B cell (primary cell): ENCODE results near the gene RAB42. TPM values are rescaled to one million over a fixed set of nuclear protein-coding genes. Genes with fewer than 3 reads are reported as not detected.

Experiments
- ATAC-seq: fragments of 200-7000 bp; cut with Tn5 transposase; one replicate; pipeline ENCODE4 v1.10.0; 2021; ENCODE audit warnings: low read depth, mild to moderate bottlenecking, moderate number of reproducible peaks, moderate library complexity
- CTCF ChIA-PET: fragments of 350-600 bp; sonication (Branson Sonifier 250); formaldehyde crosslinking; loops from one replicate; lab custom pipeline; 2021; ENCODE audit warnings: antibody characterized with exemption, inconsistent platforms; lab: Charles Lee
- POLR2A ChIA-PET: fragments of 350-600 bp; sonication (Branson Sonifier 250); formaldehyde crosslinking; loops from one replicate; lab custom pipeline; 2021; ENCODE audit warnings: antibody characterized with exemption; lab: Charles Lee
- DNase-seq: peaks from one replicate; pipeline ENCODE4 v3.0.0; 2013
- H2AFZ ChIP-seq: 2 replicates; pipeline ENCODE4 v1.6.1; 2012; ENCODE audit warnings: mild to moderate bottlenecking, low read depth, low read length; ENCODE audit not compliant: insufficient read depth, poor library complexity, severe bottlenecking
- H3K27ac ChIP-seq, 2 donors: 1 replicate in 1 of 2; 2 replicates in 1 of 2; pipeline ENCODE4 v1.5.1; 2012 to 2013; ENCODE audit warnings: low read length in 2 of 2, mild to moderate bottlenecking in 2 of 2, moderate library complexity in 1 of 2
- H3K27me3 ChIP-seq, 4 experiments: fragments of 200-600 bp in 1 of 4; sonication (generic) in 1 of 4; replicated peaks in 1 of 4; 1 replicate in 2 of 4; 2 replicates in 2 of 4; pipeline versions ENCODE4 v1.6.1 to v1.7.0; 2013 to 2016; ENCODE audit warnings: low read length in 3 of 4, mild to moderate bottlenecking in 2 of 4, mixed read lengths in 1 of 4, moderate library complexity in 1 of 4; ENCODE audit not compliant: insufficient read depth in 4 of 4, control insufficient read depth in 3 of 4; ENCODE audit errors: control extremely low read depth in 1 of 4
- H3K36me3 ChIP-seq, 2 experiments: replicated peaks in 1 of 2; 1 replicate in 1 of 2; 2 replicates in 1 of 2; pipeline versions ENCODE4 v1.6.1 to v1.7.1; 2013; ENCODE audit warnings: low read length in 1 of 2; ENCODE audit not compliant: insufficient read depth in 2 of 2, control insufficient read depth in 1 of 2; ENCODE audit errors: control extremely low read depth in 1 of 2, extremely low read depth in 1 of 2
- H3K4me1 ChIP-seq, 2 donors: fragments of 200-600 bp in 1 of 2; sonication (generic) in 1 of 2; 1 replicate in 1 of 2; 2 replicates in 1 of 2; pipeline versions ENCODE4 v1.5.1 to v1.6.1; 2013 to 2017; ENCODE audit warnings: low read length in 2 of 2; ENCODE audit not compliant: control insufficient read depth in 2 of 2, insufficient read depth in 2 of 2
- H3K4me2 ChIP-seq: replicated peaks from 2 replicates; pipeline ENCODE3; 2012; ENCODE audit warnings: mild to moderate bottlenecking, low read depth, low read length; ENCODE audit not compliant: poor library complexity, severe bottlenecking
- H3K4me3 ChIP-seq, 5 experiments: fragments of 200-600 bp in 1 of 5; sonication (generic) in 1 of 5; 1 replicate in 3 of 5; 2 replicates in 2 of 5; pipeline versions ENCODE4 v1.5.1 to v1.7.0; 2011 to 2016; ENCODE audit warnings: low read length in 4 of 5, mild to moderate bottlenecking in 4 of 5, low read depth in 2 of 5, control low read depth in 1 of 5, moderate library complexity in 1 of 5; ENCODE audit not compliant: insufficient read depth in 1 of 5; ENCODE audit errors: control extremely low read depth in 1 of 5, extremely low read depth in 1 of 5
- H3K79me2 ChIP-seq: fragments of 200-600 bp; sonication (generic); one replicate; pipeline ENCODE4 v1.6.0; 2016; ENCODE audit warnings: low read length; ENCODE audit not compliant: control insufficient read depth, insufficient read depth
- H3K9ac ChIP-seq: fragments of 200-600 bp; sonication (generic); 2 replicates; pipeline ENCODE4 v1.6.1; 2017; ENCODE audit warnings: mild to moderate bottlenecking, low read length, moderate library complexity
- H3K9me3 ChIP-seq, 3 donors: one replicate each; pipeline versions ENCODE4 v1.6.1 to v1.7.1; 2013; ENCODE audit warnings: low read length in 2 of 3; ENCODE audit not compliant: control insufficient read depth in 2 of 3, insufficient read depth in 1 of 3; ENCODE audit errors: control extremely low read depth in 1 of 3
- H4K20me1 ChIP-seq: 2 replicates; pipeline ENCODE4 v1.6.0; 2012; ENCODE audit warnings: mild to moderate bottlenecking, low read length; ENCODE audit not compliant: insufficient read depth, control insufficient read depth, poor library complexity, severe bottlenecking
- H3K27ac Mint-ChIP-seq: one replicate; pipeline ENCODE4 v1.8.0; 2021; ENCODE audit warnings: mixed read lengths
- H3K27me3 Mint-ChIP-seq: one replicate; pipeline ENCODE4 v1.8.0; 2021; ENCODE audit warnings: mixed read lengths
- H3K4me1 Mint-ChIP-seq: one replicate; pipeline ENCODE4 v1.8.0; 2021; ENCODE audit warnings: mixed read lengths
- H3K4me3 Mint-ChIP-seq: one replicate; pipeline ENCODE4 v1.8.0; 2021; ENCODE audit warnings: mixed read lengths
- H3K9me3 Mint-ChIP-seq: one replicate; pipeline ENCODE4 v1.8.0; 2022; ENCODE audit warnings: mixed read lengths; ENCODE audit not compliant: insufficient read depth
- EZH2 ChIP-seq: IDR thresholded peaks from 2 replicates; pipeline ENCODE4 v1.6.1; 2012; ENCODE audit warnings: borderline replicate concordance, low read depth, mild to moderate bottlenecking, moderate library complexity, low read length; ENCODE audit not compliant: insufficient read depth, poor library complexity, severe bottlenecking
- WGBS: methylation state at CpG from one replicate; pipeline ENCODE4 v1.1.5; 2013; ENCODE audit warnings: missing lambda C conversion rate; ENCODE audit not compliant: insufficient coverage; 5-methylcytosine and 5-hydroxymethylcytosine counted together
- intact Hi-C: fragments of 100-400 bp; cut with micrococcal nuclease; formaldehyde crosslinking; loops from one replicate; pipeline ENCODE4 v1.10.0; 2022
- polyA plus RNA-seq: library from polyadenylated mRNA; depleted of rRNA; stranded (reverse); fragments of >200 nt; gene quantifications from 2 replicates; pipeline ENCODE4 v1.2.3, GENCODE V29; 2012
- total RNA-seq, 2 donors: library from RNA; stranded (reverse); fragments of 120-200 nt in 1 of 2; gene quantifications; 1 replicate in 1 of 2; 2 replicates in 1 of 2; pipeline versions ENCODE4 v1.2.3 to v1.2.4, GENCODE V29; 2013 to 2022
- TF ChIP-seq, protein P1 (sequence below): fragments of 200-600 bp; IDR thresholded peaks from one replicate; pipeline ENCODE4 v1.8.0; 2022; ENCODE audit warnings: antibody characterized with exemption, mild to moderate bottlenecking

Gene RAB42
- total and polyA plus RNA-seq, 2 donors (not counting 1 experiment from before 2014, with no cell fraction given) = not detected

DNA sequence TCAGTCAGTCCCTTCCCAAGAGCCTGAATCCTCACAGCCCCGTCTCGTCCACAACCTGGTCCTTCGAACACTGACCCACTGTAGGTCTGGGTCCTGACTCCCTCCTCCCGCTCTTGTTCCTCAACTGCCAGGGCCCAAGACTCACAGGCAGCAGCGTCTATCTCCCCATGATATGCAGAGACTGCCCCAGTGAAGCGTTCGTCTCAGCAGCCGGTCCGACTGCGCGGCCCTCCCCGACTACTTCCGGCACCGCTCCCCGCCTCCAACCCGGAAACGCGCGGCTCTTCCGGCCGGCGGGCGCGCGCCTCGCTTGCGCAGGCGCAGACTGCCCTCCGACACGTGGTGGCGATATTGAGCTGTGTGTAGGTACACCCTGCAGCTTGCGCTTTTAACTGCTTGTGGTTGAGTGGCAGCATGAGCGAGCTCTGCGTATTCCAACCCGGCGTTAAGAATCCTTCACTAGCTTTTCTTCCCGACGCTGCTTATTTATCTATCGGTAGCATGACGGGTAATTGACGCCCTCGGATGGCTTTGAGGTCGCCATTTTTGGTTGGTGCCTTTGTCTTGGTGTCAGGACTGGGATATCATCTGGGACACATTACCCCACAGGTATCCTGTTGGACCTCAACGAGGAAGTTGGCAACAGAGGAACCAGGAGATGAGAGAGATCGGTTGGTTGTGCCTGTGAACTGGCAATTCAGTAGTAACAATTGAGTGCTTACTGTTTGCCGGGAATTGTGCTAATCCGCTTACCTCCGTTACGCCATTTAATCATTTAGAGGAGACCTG is 51.0 kb downstream of the RAB42 start, which contains the start of gene TAF12:
Gene TAF12, minus strand, starts transcription at position 221 of the 789 bp plus-strand sequence. CDS start 20,986 bp downstream, outside the sequence.
- Histone ChIP-seq H3K36me3 (no peaks in the 10 kb centered on the region), H3K4me3 (peak within 1 kb of the TSS; percentile 67 to 91 (median 89)), H3K4me2 (peak within 1 kb of the TSS; percentile 97), H3K27me3 (no peaks in the 10 kb centered on the region), H2AFZ (peak within 1 kb of the TSS; percentile 96), H3K9ac (peak within 1 kb of the TSS; percentile 99), H3K9me3 (no peaks in the 10 kb centered on the region), H3K27ac (peak within 1 kb of the TSS; percentile 97 to 100), H4K20me1 (no peaks in the 10 kb centered on the region), H3K79me2 (peaks cover 57% of the 10 kb centered on the region), H3K4me1 (peaks cover 29 to 31% of the 10 kb centered on the region in 2 donors)
- intact Hi-C loops = loop anchor here (1.0 to 10.0 kb wide), 7 partner anchors 25 to 398 kb away; partner anchors contain the start of genes GMEB1 and YTHDF2
- ChIA-PET CTCF (interaction anchor here (0.6 to 4.8 kb wide), 19 partner anchors 10 to 539 kb away, joined by 3 to 46 read pairs (median 4); partner anchors contain the start of genes GMEB1, SRSF4 and YTHDF2), POLR2A (interaction anchor here (0.5 to 3.2 kb wide), 19 partner anchors 26 to 539 kb away, joined by 3 to 54 read pairs (median 3); partner anchors contain the start of genes GMEB1, RCC1, SRSF4 and YTHDF2)
- Mint-ChIP-seq H3K27ac (peak within 1 kb of the TSS; percentile 99), H3K4me3 (peak within 1 kb of the TSS; percentile 100), H3K9me3 (no peaks in the 10 kb centered on the region), H3K4me1 (peaks cover 49% of the 10 kb centered on the region), H3K27me3 (no peaks in the 10 kb centered on the region)
- DNase-seq = peak; percentile 97
- peak; percentile 84 for ATAC-seq
- WGBS = under 1% methylated on average over 40 of the region's 49 CpGs
- TF ChIP-seq, protein P1, sequence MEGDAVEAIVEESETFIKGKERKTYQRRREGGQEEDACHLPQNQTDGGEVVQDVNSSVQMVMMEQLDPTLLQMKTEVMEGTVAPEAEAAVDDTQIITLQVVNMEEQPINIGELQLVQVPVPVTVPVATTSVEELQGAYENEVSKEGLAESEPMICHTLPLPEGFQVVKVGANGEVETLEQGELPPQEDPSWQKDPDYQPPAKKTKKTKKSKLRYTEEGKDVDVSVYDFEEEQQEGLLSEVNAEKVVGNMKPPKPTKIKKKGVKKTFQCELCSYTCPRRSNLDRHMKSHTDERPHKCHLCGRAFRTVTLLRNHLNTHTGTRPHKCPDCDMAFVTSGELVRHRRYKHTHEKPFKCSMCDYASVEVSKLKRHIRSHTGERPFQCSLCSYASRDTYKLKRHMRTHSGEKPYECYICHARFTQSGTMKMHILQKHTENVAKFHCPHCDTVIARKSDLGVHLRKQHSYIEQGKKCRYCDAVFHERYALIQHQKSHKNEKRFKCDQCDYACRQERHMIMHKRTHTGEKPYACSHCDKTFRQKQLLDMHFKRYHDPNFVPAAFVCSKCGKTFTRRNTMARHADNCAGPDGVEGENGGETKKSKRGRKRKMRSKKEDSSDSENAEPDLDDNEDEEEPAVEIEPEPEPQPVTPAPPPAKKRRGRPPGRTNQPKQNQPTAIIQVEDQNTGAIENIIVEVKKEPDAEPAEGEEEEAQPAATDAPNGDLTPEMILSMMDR = peak; percentile 54
- TF ChIP-seq EZH2 = no peak
